ENCODE measurements around the gene MAP4K2. TPM values are rescaled to one million over a fixed set of nuclear protein-coding genes. Genes with fewer than 3 reads are reported as not detected.

The MAP4K2 gene
- total RNA-seq, 1 experiment from 2014 or later, result 34.3 TPM

GRCh38 chr11:64770120-64770519, 32.9 kb downstream of the MAP4K2 start:
- H3K4me1 ChIP-seq (replicated peaks; ENCODE audit: insufficient read depth), result no peaks in the 10 kb centered on the region
- H3K36me3 ChIP-seq (ENCODE audit: low read depth), result peaks cover 78% of the 10 kb centered on the region
- no peak for DNase-seq
- no peak overlapping the region for H2AFZ ChIP-seq
- peaks cover 70% of the 10 kb centered on the region for H3K79me2 ChIP-seq (ENCODE audit: low read depth)
- H4K20me1 ChIP-seq (ENCODE audit: insufficient read depth), result peaks cover 97% of the 10 kb centered on the region
- no peaks in the 10 kb centered on the region for H3K9me3 ChIP-seq (ENCODE audit: insufficient read depth, low read depth)
- no peak overlapping the region for H3K4me3 ChIP-seq
- BruUV-seq (replicated peaks), result no TSS peak
- no peaks in the 10 kb centered on the region for H3K9me2 ChIP-seq (ENCODE audit: insufficient read depth)
- H3K27me3 ChIP-seq (ENCODE audit: insufficient read depth, low read depth), result no peaks in the 10 kb centered on the region
- ChIA-PET POLR2A (ENCODE audit: unreplicated experiment) (interaction anchor here (0.6 kb wide), 1 partner anchor 36 kb away, joined by 5 read pairs; no protein-coding TSS in a partner anchor), CTCF (no interaction called here)
- no peak overlapping the region for H3K4me2 ChIP-seq
- H3K27ac ChIP-seq, result no peak overlapping the region
- peaks cover 89% of the 10 kb centered on the region for H3F3A ChIP-seq (ENCODE audit: insufficient read depth, low read depth)
- intact Hi-C loops (cut with micrococcal nuclease; ENCODE audit: unreplicated experiment), result loop anchor here (10.0 kb wide), 1 partner anchor 245 kb away; the partner anchor contains the start of gene ARL2
- TF ChIP-seq EZH2 (IDR thresholded peaks at IDR 0.05; ENCODE audit: low read depth) (no peak), CTCF (conservative IDR thresholded peaks at IDR 0.05) (no peak)

GRCh38 chr11:64769283-64769682, 33.7 kb downstream of the MAP4K2 start:
- BruUV-seq (replicated peaks), result no TSS peak
- Histone ChIP-seq H3F3A (ENCODE audit: insufficient read depth, low read depth) (peaks cover 89% of the 10 kb centered on the region), H4K20me1 (ENCODE audit: insufficient read depth) (peaks cover 97% of the 10 kb centered on the region), H3K4me1 (replicated peaks; ENCODE audit: insufficient read depth) (no peaks in the 10 kb centered on the region), H3K4me3 (no peak overlapping the region), H2AFZ (no peak overlapping the region), H3K9me3 (ENCODE audit: insufficient read depth, low read depth) (no peaks in the 10 kb centered on the region), H3K27me3 (ENCODE audit: insufficient read depth, low read depth) (no peaks in the 10 kb centered on the region), H3K79me2 (ENCODE audit: low read depth) (peaks cover 62% of the 10 kb centered on the region), H3K4me2 (no peak overlapping the region), H3K9me2 (ENCODE audit: insufficient read depth) (no peaks in the 10 kb centered on the region), H3K36me3 (ENCODE audit: low read depth) (peaks cover 79% of the 10 kb centered on the region), H3K27ac (no peak overlapping the region)
- TF ChIP-seq CTCF (conservative IDR thresholded peaks at IDR 0.05), result no peak
- TF ChIP-seq EZH2 (IDR thresholded peaks at IDR 0.05; ENCODE audit: low read depth), result no peak
- ChIA-PET CTCF (no interaction called here), POLR2A (ENCODE audit: unreplicated experiment) (no interaction called here)
- intact Hi-C loops (cut with micrococcal nuclease; ENCODE audit: unreplicated experiment), result no loop called here
- no peak for DNase-seq

- Histone ChIP-seq H3F3A (ENCODE audit: insufficient read depth, low read depth) (peaks cover 90% of the 10 kb centered on the region), H4K20me1 (ENCODE audit: insufficient read depth) (peaks cover 97% of the 10 kb centered on the region), H3K9me2 (ENCODE audit: insufficient read depth) (no peaks in the 10 kb centered on the region), H3K79me2 (ENCODE audit: low read depth) (peaks cover 52% of the 10 kb centered on the region), H3K27me3 (ENCODE audit: insufficient read depth, low read depth) (no peaks in the 10 kb centered on the region), H3K4me3 (no peak overlapping the region), H2AFZ (no peak overlapping the region), H3K27ac (no peak overlapping the region), H3K4me1 (replicated peaks; ENCODE audit: insufficient read depth) (no peaks in the 10 kb centered on the region), H3K9me3 (ENCODE audit: insufficient read depth, low read depth) (no peaks in the 10 kb centered on the region), H3K36me3 (ENCODE audit: low read depth) (peaks cover 78% of the 10 kb centered on the region), H3K4me2 (no peak overlapping the region)
- intact Hi-C loops (cut with micrococcal nuclease; ENCODE audit: unreplicated experiment), result no loop called here
- TF ChIP-seq CTCF (conservative IDR thresholded peaks at IDR 0.05) (no peak), EZH2 (IDR thresholded peaks at IDR 0.05; ENCODE audit: low read depth) (no peak)
- CTCF ChIA-PET, result interaction anchor here (0.7 kb wide), 1 partner anchor 10 kb away, joined by 3 read pairs; the partner anchor contains the start of gene SF1
- POLR2A ChIA-PET (ENCODE audit: unreplicated experiment), result no interaction called here
- no peak for DNase-seq
- no TSS peak for BruUV-seq (replicated peaks)
These were observed 34.7 kb downstream of the MAP4K2 start for GRCh38 chr11:64768300-64768694.
